Mucosa of stomach (tissue), 1 donor: ENCODE results near the gene AQR.
"Not testable (repeated sequence)": the region's sequence is repeated elsewhere in the genome, so short reads cannot be mapped to it uniquely, and the experiment has no call there.

Experiments
- H3K27me3 ChIP-seq: one replicate; pipeline ENCODE4 v1.7.0; 2013; ENCODE audit warnings: mild to moderate bottlenecking, low read length; ENCODE audit not compliant: control insufficient read depth, insufficient read depth
- H3K36me3 ChIP-seq: one replicate; pipeline ENCODE4 v1.7.0; 2013; ENCODE audit warnings: low read length; ENCODE audit not compliant: control insufficient read depth, insufficient read depth
- H3K4me1 ChIP-seq: one replicate; pipeline ENCODE4 v1.7.0; 2013; ENCODE audit warnings: mild to moderate bottlenecking, low read length; ENCODE audit not compliant: control insufficient read depth, insufficient read depth
- H3K4me3 ChIP-seq: one replicate; pipeline ENCODE4 v1.7.0; 2013; ENCODE audit warnings: low read length
- H3K9ac ChIP-seq: one replicate; pipeline ENCODE4 v1.7.0; 2013; ENCODE audit warnings: mild to moderate bottlenecking, low read length, moderate library complexity
- H3K9me3 ChIP-seq: one replicate; pipeline ENCODE4 v1.7.0; 2013; ENCODE audit warnings: mild to moderate bottlenecking, low read length, moderate library complexity; ENCODE audit not compliant: control insufficient read depth
- donor health status: Pancreatic carcinoma.

The AQR gene

GRCh38 chr15:34828145-34828911 lies 141.2 kb downstream of the AQR start:
- Histone ChIP-seq H3K36me3 (no peaks in the 10 kb centered on the region), H3K9ac (no peak overlapping the region), H3K4me1 (no peaks in the 10 kb centered on the region), H3K9me3 (no peaks in the 10 kb centered on the region), H3K27me3 (no peaks in the 10 kb centered on the region), H3K4me3 (no peak overlapping the region)

GRCh38 chr15:34821831-34822230 lies 147.7 kb downstream of the AQR start:
- no peak overlapping the region for H3K4me3 ChIP-seq
- no peaks in the 10 kb centered on the region for H3K4me1 ChIP-seq
- H3K9ac ChIP-seq: no peak overlapping the region

GRCh38 chr15:34820110-34820509 lies 149.4 kb downstream of the AQR start:
- H3K36me3 ChIP-seq: no peaks in the 10 kb centered on the region
- no peaks in the 10 kb centered on the region for H3K9me3 ChIP-seq
- peaks cover 2% of the 10 kb centered on the region for H3K27me3 ChIP-seq
- H3K4me3 ChIP-seq: no peak overlapping the region
- no peak overlapping the region for H3K9ac ChIP-seq
- H3K4me1 ChIP-seq: no peaks in the 10 kb centered on the region

More at GRCh38 chr15:34821831-34822230, 147.7 kb downstream of the AQR start:
- Histone ChIP-seq H3K27me3 (peaks cover 2% of the 10 kb centered on the region), H3K36me3 (no peaks in the 10 kb centered on the region), H3K9me3 (no peaks in the 10 kb centered on the region)

GRCh38 chr15:34818526-34818925 lies 151.0 kb downstream of the AQR start:
- H3K9me3 ChIP-seq: no peaks in the 10 kb centered on the region
- peaks cover 2% of the 10 kb centered on the region for H3K27me3 ChIP-seq
- H3K9ac ChIP-seq: no peak overlapping the region
- H3K4me3 ChIP-seq: no peak overlapping the region
- no peaks in the 10 kb centered on the region for H3K36me3 ChIP-seq
- H3K4me1 ChIP-seq: no peaks in the 10 kb centered on the region

GRCh38 chr15:34815836-34816235 lies 153.7 kb downstream of the AQR start:
- no peaks in the 10 kb centered on the region for H3K9me3 ChIP-seq
- no peaks in the 10 kb centered on the region for H3K36me3 ChIP-seq
- H3K4me3 ChIP-seq: no peak overlapping the region
- no peaks in the 10 kb centered on the region for H3K4me1 ChIP-seq
- H3K9ac ChIP-seq: no peak overlapping the region
- H3K27me3 ChIP-seq: no peaks in the 10 kb centered on the region

- Histone ChIP-seq H3K27me3 (no peaks in the 10 kb centered on the region), H3K4me3 (no peak overlapping the region), H3K4me1 (no peaks in the 10 kb centered on the region), H3K9me3 (no peaks in the 10 kb centered on the region), H3K36me3 (no peaks in the 10 kb centered on the region), H3K9ac (no peak overlapping the region)
These were observed 155.9 kb downstream of the AQR start for GRCh38 chr15:34813446-34814190.

- not testable (repeated sequence) for H3K9ac ChIP-seq, H3K9me3 ChIP-seq, H3K4me1 ChIP-seq, H3K4me3 ChIP-seq, H3K36me3 ChIP-seq, H3K27me3 ChIP-seq
These were observed 156.6 kb downstream of the AQR start for GRCh38 chr15:34812868-34813365.

- no peak overlapping the region for H3K9ac ChIP-seq
These were observed 157.2 kb downstream of the AQR start for GRCh38 chr15:34812369-34812768.

GRCh38 chr15:34810443-34811129 lies 159.0 kb downstream of the AQR start:
- H3K9ac ChIP-seq: no peak overlapping the region
- H3K9me3 ChIP-seq: no peaks in the 10 kb centered on the region
- H3K4me1 ChIP-seq: no peaks in the 10 kb centered on the region
- no peak overlapping the region for H3K4me3 ChIP-seq
- H3K36me3 ChIP-seq: no peaks in the 10 kb centered on the region
- H3K27me3 ChIP-seq: no peaks in the 10 kb centered on the region

More at GRCh38 chr15:34812369-34812768, 157.2 kb downstream of the AQR start:
- H3K9me3 ChIP-seq: no peaks in the 10 kb centered on the region
- H3K36me3 ChIP-seq: no peaks in the 10 kb centered on the region
- H3K4me1 ChIP-seq: no peaks in the 10 kb centered on the region
- no peak overlapping the region for H3K4me3 ChIP-seq
- H3K27me3 ChIP-seq: no peaks in the 10 kb centered on the region

- no peaks in the 10 kb centered on the region for H3K27me3 ChIP-seq
These were observed 160.4 kb downstream of the AQR start for GRCh38 chr15:34809186-34809585.

GRCh38 chr15:34808016-34808415 lies 161.5 kb downstream of the AQR start:
- Histone ChIP-seq H3K9ac (no peak overlapping the region), H3K4me3 (no peak overlapping the region), H3K9me3 (no peaks in the 10 kb centered on the region), H3K4me1 (no peaks in the 10 kb centered on the region), H3K27me3 (no peaks in the 10 kb centered on the region), H3K36me3 (no peaks in the 10 kb centered on the region)

More at GRCh38 chr15:34809186-34809585, 160.4 kb downstream of the AQR start:
- H3K4me3 ChIP-seq: no peak overlapping the region
- H3K4me1 ChIP-seq: no peaks in the 10 kb centered on the region
- no peak overlapping the region for H3K9ac ChIP-seq
- no peaks in the 10 kb centered on the region for H3K9me3 ChIP-seq
- no peaks in the 10 kb centered on the region for H3K36me3 ChIP-seq

GRCh38 chr15:34807241-34807640 lies 162.3 kb downstream of the AQR start:
- H3K4me3 ChIP-seq, H3K36me3 ChIP-seq, H3K4me1 ChIP-seq, H3K9me3 ChIP-seq, H3K27me3 ChIP-seq, H3K9ac ChIP-seq: not testable (repeated sequence)
